Esophagus muscularis mucosa (tissue), 4 donors: ENCODE results near the gene LRMDA. TPM values are rescaled to one million over a fixed set of nuclear protein-coding genes. Genes with fewer than 3 reads are reported as not detected.

Experiments
- DNase-seq: peaks from one replicate; pipeline ENCODE4 v3.0.0-alpha.2; 2017; ENCODE audit errors: extremely low spot score
- H3K27ac ChIP-seq, 4 donors: fragments of 200-600 bp; sonication (generic); replicated peaks in 1 of 4; 1 replicate in 3 of 4; 2 replicates in 1 of 4; pipeline ENCODE4 v1.5.1; 2016 to 2019; ENCODE audit warnings: mild to moderate bottlenecking in 1 of 4
- H3K27me3 ChIP-seq, 4 donors: fragments of 200-600 bp; sonication (generic); one replicate each; pipeline versions ENCODE4 v1.5.1 to v1.6.0; 2016 to 2019
- H3K36me3 ChIP-seq, 4 donors: fragments of 200-600 bp; sonication (generic); one replicate each; pipeline ENCODE4 v1.5.1; 2016 to 2019
- H3K4me1 ChIP-seq, 4 donors: fragments of 200-600 bp; sonication (generic); one replicate each; pipeline ENCODE4 v1.5.1; 2016 to 2019
- H3K4me3 ChIP-seq, 4 donors: fragments of 200-600 bp; sonication (generic); 1 replicate in 2 of 4; 2 replicates in 2 of 4; pipeline ENCODE4 v1.5.1; 2016 to 2019; ENCODE audit warnings: mild to moderate bottlenecking in 4 of 4, moderate library complexity in 1 of 4
- H3K9me3 ChIP-seq, 4 donors: fragments of 200-600 bp; sonication (generic); 1 replicate in 3 of 4; 2 replicates in 1 of 4; pipeline ENCODE4 v1.5.1; 2016 to 2019
- EP300 ChIP-seq: sonication (generic); formaldehyde crosslinking; IDR thresholded peaks from one replicate; pipeline ENCODE4 v1.6.1; 2017; ENCODE audit warnings: antibody characterized with exemption
- POLR2A ChIP-seq: fragments of 450-650 bp; IDR thresholded peaks from one replicate; pipeline ENCODE4 v1.6.1; 2017; ENCODE audit warnings: antibody characterized with exemption, moderate library complexity, mild to moderate bottlenecking, low read depth
- POLR2AphosphoS5 ChIP-seq, 2 donors: sonication (generic); formaldehyde crosslinking; IDR thresholded peaks; one replicate each; pipeline ENCODE4 v1.6.1; 2017; ENCODE audit warnings: antibody characterized with exemption in 2 of 2
- WGBS: methylation state at CpG from one replicate; pipeline ENCODE4 v1.1.5; 2018; 5-methylcytosine and 5-hydroxymethylcytosine counted together
- intact Hi-C: fragments of 100-400 bp; cut with DNase I; formaldehyde crosslinking; loops from one replicate; pipeline ENCODE4 v1.15.1; 2023
- total RNA-seq, 4 donors: library from RNA; depleted of rRNA; stranded (reverse); fragments of >200 nt; gene quantifications; one replicate each; pipeline versions ENCODE4 v1.1.0 to v1.2.1, GENCODE V29; 2016
- TF ChIP-seq, protein P1 (sequence below), 3 experiments: fragments of 200-600 bp in 2 of 3; fragments of 450-650 bp in 1 of 3; sonication (generic) in 2 of 3; IDR thresholded peaks; one replicate each; pipeline ENCODE4 v1.5.1; 2017 to 2019; ENCODE audit warnings: antibody characterized with exemption in 3 of 3, mild to moderate bottlenecking in 2 of 3, moderate library complexity in 1 of 3

Gene LRMDA
- total RNA-seq, 4 donors from 2014 or later, result 14.3 to 34.9 (median 26.5) TPM

DNA sequence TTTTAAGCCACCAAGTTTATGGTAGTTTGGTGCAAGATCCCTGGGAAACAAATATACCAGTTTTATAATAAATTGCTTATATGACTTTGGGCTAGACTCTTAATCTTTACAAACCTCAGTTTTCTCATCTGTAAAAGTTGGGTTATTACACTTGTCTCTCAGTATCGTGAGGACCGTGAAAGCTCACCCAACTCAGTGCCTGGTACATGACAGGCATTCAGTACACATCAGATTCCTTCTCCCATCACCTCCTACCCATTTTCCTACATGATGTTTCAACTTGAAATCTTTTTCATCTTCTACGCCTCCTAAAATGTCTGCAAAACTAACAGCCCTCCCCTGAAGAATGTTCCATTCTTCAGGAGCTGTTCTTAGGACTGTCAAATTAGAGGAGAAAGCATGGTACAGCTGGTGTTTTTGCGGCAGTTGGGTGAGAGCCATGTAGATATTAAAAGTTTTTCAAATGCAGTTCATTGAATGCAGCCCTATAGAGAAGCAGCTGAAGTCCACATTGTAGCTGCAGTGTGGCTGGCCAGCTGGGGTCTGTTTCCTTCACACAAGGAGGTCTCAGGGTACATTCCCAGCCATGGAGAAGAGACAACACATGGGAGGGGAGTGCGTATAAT lies 812.8 kb downstream of the LRMDA start:
- Histone ChIP-seq H3K27me3 (no peaks in the 10 kb centered on the region), H3K4me3 (no peak overlapping the region), H3K36me3 (no peaks in the 10 kb centered on the region), H3K27ac (peak overlapping the region in 2 of 4 donors; percentile 5 to 37), H3K4me1 (peaks cover 0 to 38% (median 28%) of the 10 kb centered on the region in 4 donors), H3K9me3 (no peaks in the 10 kb centered on the region)
- DNase-seq, result no peak
- WGBS, result 60% methylated on average over 5 of the region's 5 CpGs
- TF ChIP-seq EP300, result no peak
- peak in 1 of 2 donors; percentile 53 for TF ChIP-seq POLR2AphosphoS5 (IDR thresholded peaks at IDR 0.05)
- intact Hi-C loops, result no loop called here

DNA sequence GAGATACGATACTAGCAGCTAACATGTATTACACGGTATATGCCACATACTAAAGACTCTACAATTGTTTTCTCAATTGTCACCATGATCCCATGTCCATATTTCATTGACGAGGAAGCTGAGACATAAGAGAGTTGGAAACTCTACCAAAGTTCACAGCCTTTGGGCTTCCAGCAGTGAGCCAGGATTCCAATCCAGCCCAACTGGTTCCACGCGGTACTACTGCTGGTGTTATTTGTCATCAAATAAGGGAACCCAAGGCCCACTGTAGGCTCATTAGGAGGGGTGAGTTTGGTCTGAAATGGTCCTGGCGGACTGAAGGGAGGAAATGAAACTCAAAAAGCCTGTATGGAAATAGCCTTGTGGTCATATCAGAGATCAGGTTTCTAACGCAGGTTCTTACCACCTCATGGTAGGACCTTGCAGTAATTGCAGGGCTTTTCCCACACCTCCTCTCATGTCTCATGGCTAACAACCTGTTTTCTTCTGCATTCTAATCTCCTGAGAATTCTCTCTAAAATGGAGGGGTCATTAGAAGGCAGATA lies 814.6 kb downstream of the LRMDA start:
- TF ChIP-seq EP300 (no peak), POLR2A (no peak), POLR2AphosphoS5 (IDR thresholded peaks at IDR 0.05) (no peak)
- TF ChIP-seq, protein P1, sequence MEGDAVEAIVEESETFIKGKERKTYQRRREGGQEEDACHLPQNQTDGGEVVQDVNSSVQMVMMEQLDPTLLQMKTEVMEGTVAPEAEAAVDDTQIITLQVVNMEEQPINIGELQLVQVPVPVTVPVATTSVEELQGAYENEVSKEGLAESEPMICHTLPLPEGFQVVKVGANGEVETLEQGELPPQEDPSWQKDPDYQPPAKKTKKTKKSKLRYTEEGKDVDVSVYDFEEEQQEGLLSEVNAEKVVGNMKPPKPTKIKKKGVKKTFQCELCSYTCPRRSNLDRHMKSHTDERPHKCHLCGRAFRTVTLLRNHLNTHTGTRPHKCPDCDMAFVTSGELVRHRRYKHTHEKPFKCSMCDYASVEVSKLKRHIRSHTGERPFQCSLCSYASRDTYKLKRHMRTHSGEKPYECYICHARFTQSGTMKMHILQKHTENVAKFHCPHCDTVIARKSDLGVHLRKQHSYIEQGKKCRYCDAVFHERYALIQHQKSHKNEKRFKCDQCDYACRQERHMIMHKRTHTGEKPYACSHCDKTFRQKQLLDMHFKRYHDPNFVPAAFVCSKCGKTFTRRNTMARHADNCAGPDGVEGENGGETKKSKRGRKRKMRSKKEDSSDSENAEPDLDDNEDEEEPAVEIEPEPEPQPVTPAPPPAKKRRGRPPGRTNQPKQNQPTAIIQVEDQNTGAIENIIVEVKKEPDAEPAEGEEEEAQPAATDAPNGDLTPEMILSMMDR (IDR thresholded peaks at IDR 0.05), result no peak
- intact Hi-C loops, result no loop called here
- WGBS, result 92% methylated on average over 7 of the region's 7 CpGs
- Histone ChIP-seq H3K36me3 (no peaks in the 10 kb centered on the region), H3K4me3 (no peak overlapping the region), H3K27me3 (no peaks in the 10 kb centered on the region), H3K4me1 (peaks cover 0 to 38% (median 28%) of the 10 kb centered on the region in 4 donors), H3K9me3 (no peaks in the 10 kb centered on the region), H3K27ac (no peak overlapping the region)
- no peak for DNase-seq

DNA sequence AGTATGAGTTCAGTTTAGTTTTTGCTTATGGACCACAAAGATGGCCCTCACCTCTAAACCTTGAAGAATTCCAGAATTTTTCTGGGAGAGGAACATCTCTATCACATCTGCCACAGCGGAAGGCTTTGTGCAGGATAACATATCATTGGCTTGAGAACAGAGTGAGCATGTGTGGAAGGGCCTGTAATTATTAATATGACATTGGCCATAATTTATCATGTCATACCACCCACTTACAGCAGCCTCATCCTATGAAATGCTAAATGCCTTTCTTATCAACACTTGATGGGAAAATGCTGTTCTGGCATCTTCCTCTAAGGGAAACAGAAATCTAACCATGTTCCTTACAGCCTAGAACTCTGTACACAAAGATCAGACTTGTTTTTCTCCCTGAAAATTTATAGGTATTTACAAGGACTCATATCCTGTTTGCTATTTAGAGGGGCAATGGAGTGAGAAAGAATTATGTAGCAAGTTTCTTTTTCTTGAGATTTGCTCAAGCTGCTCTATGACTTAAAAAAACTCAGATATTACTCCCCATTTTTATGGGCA lies 817.3 kb downstream of the LRMDA start:
- Histone ChIP-seq H3K27ac (no peak overlapping the region), H3K4me3 (no peak overlapping the region), H3K36me3 (no peaks in the 10 kb centered on the region), H3K27me3 (no peaks in the 10 kb centered on the region), H3K4me1 (peaks cover 0 to 36% (median 30%) of the 10 kb centered on the region in 4 donors), H3K9me3 (no peaks in the 10 kb centered on the region)
- 100% methylated on average over 1 of the region's 1 CpG for WGBS
- no peak for TF ChIP-seq EP300
- no peak for TF ChIP-seq POLR2A
- TF ChIP-seq, protein P1 (IDR thresholded peaks at IDR 0.05), result no peak
- no peak for TF ChIP-seq POLR2AphosphoS5 (IDR thresholded peaks at IDR 0.05)
- no peak for DNase-seq
- intact Hi-C loops, result no loop called here

DNA sequence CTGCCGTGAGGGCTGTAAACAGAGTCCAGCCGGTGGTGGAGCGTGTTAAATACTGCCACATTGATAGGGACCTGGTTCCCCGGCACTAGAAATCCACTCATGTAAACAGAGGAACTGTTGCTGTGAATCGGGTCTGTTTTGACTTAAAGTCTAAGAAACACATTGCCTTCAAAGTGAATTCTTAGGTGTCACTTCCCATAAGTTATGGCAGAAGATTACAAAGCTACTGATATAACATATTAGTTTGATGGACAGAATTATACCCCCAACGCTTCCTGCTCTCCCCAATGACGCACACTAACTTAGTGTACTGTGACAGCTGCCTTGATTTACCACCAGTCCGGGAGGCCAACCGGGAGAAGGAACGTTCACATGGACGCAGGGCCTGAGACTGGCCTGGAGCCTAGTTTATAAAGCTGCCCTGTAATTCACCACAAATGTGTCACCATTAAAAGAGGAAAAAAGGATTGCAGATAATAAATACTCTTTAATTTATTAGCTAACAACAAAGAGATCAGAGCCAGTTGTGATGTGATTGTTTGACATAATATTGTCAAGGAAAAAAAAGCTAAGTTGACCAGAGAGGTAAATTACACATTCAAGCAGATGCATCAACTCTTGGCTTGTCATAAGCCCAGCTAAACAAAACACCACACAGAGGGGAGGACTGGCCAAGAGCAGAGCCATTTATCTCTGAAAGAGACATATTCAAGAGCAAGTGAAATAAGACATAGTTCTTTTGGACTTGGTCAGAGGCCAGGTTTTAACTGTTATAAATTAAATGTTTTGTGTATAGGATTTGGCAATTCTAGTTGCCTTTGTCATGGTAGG lies 820.6 kb downstream of the LRMDA start:
- Histone ChIP-seq H3K9me3 (no peaks in the 10 kb centered on the region), H3K36me3 (no peaks in the 10 kb centered on the region), H3K27me3 (no peaks in the 10 kb centered on the region), H3K27ac (peak overlapping the region; percentile 62 to 79 (median 70)), H3K4me1 (peaks cover 0 to 19% (median 16%) of the 10 kb centered on the region in 4 donors), H3K4me3 (no peak overlapping the region)
- intact Hi-C loops, result no loop called here
- TF ChIP-seq EP300, result no peak
- TF ChIP-seq POLR2AphosphoS5 (IDR thresholded peaks at IDR 0.05), result peak; percentile 79 to 84
- WGBS, result 29% methylated on average over 11 of the region's 11 CpGs
- peak; percentile 91 for DNase-seq

DNA sequence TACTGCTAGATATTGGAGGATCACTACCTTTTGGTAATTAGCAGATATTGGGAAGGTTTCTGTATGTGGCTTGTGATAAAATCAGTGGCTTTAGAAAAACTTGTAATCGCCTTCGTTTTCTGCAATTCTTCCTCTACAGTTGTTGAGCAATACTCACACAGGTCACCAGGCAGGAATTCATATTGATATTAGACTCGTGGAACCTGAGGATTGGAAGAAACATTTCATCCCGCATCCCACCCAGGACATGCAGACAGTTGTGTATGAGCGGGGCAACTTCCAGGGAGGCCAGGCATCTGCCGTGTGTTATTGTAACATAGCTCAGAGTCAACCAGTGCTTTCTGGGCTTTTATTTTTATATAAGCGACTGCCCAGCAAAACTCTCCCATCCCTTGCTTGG lies 821.3 kb downstream of the LRMDA start:
- no peak for TF ChIP-seq EP300
- TF ChIP-seq, protein P1 (IDR thresholded peaks at IDR 0.05), result no peak
- TF ChIP-seq POLR2A, result no peak
- no peak for TF ChIP-seq POLR2AphosphoS5 (IDR thresholded peaks at IDR 0.05)

More for the DNA sequence above, 821.3 kb downstream of the LRMDA start:
- H3K9me3 ChIP-seq, result no peaks in the 10 kb centered on the region
- peaks cover 0 to 19% (median 16%) of the 10 kb centered on the region in 4 donors for H3K4me1 ChIP-seq
- no peaks in the 10 kb centered on the region for H3K27me3 ChIP-seq
- peak overlapping the region; percentile 33 to 79 (median 70) for H3K27ac ChIP-seq
- H3K36me3 ChIP-seq, result no peaks in the 10 kb centered on the region
- 72% methylated on average over 7 of the region's 7 CpGs for WGBS
- H3K4me3 ChIP-seq, result no peak overlapping the region
- intact Hi-C loops, result no loop called here
- peak; percentile 92 for DNase-seq
